PFSK-1 (cell line): Measurements from ENCODE around the gene ARHGEF4.

Experiments used
- FOXP2 ChIP-seq: optimal IDR thresholded peaks from 2 replicates; pipeline ENCODE3; 2011; ENCODE audit warnings: borderline replicate concordance, control low read depth, inconsistent platforms; ENCODE audit not compliant: insufficient read depth; ENCODE audit errors: extremely low read length, extremely low read depth
- POLR2AphosphoS5 ChIP-seq: IDR thresholded peaks from 2 replicates; pipeline ENCODE4 v1.6.1; 2012; ENCODE audit warnings: low read depth, mild to moderate bottlenecking, control low read depth, low read length, moderate library complexity
- REST ChIP-seq, 2 experiments: IDR thresholded peaks; 2 replicates each; pipeline versions ENCODE4 v1.6.1 to v1.8.0; 2011 to 2012; ENCODE audit warnings: low read depth in 2 of 2, low read length in 2 of 2, control low read depth in 1 of 2, inconsistent platforms in 1 of 2, mild to moderate bottlenecking in 1 of 2, moderate library complexity in 1 of 2; ENCODE audit not compliant: insufficient read depth in 1 of 2
- SIN3A ChIP-seq: IDR thresholded peaks from 2 replicates; pipeline ENCODE4 v1.6.1; 2012; ENCODE audit warnings: mild to moderate bottlenecking, low read length, moderate library complexity, borderline replicate concordance; ENCODE audit not compliant: insufficient read depth
- TAF1 ChIP-seq: IDR thresholded peaks from 2 replicates; pipeline ENCODE4 v1.6.1; 2012; ENCODE audit warnings: low read length, control low read depth, borderline replicate concordance; ENCODE audit not compliant: insufficient read depth

The ARHGEF4 gene

GRCh38 chr2:130972410-130972809, 135.7 kb downstream of the ARHGEF4 start:
- TF ChIP-seq SIN3A (no peak), POLR2AphosphoS5 (no peak), TAF1 (no peak), REST (IDR thresholded peaks at IDR 0.05; ENCODE audit: insufficient read depth in 1 of 2, low read depth in 2 of 2, low read length in 2 of 2) (no peak), FOXP2 (no peak)

GRCh38 chr2:130975729-130976128, 139.0 kb downstream of the ARHGEF4 start:
- TF ChIP-seq POLR2AphosphoS5 (no peak), SIN3A (no peak), TAF1 (no peak), REST (IDR thresholded peaks at IDR 0.05; ENCODE audit: insufficient read depth in 1 of 2, low read depth in 2 of 2, low read length in 2 of 2) (no peak), FOXP2 (no peak)

GRCh38 chr2:130976591-130977237, 140.0 kb downstream of the ARHGEF4 start:
- no peak for TF ChIP-seq REST (IDR thresholded peaks at IDR 0.05; ENCODE audit: insufficient read depth in 1 of 2, low read depth in 2 of 2, low read length in 2 of 2)
- TF ChIP-seq POLR2AphosphoS5 = no peak
- no peak for TF ChIP-seq FOXP2
- no peak for TF ChIP-seq SIN3A
- TF ChIP-seq TAF1 = no peak

GRCh38 chr2:130977461-130978050, 140.8 kb downstream of the ARHGEF4 start:
- TF ChIP-seq FOXP2 (no peak), REST (IDR thresholded peaks at IDR 0.05; ENCODE audit: insufficient read depth in 1 of 2, low read depth in 2 of 2, low read length in 2 of 2) (no peak)

- no peak for TF ChIP-seq TAF1
- no peak for TF ChIP-seq FOXP2
- TF ChIP-seq REST (IDR thresholded peaks at IDR 0.05; ENCODE audit: insufficient read depth in 1 of 2, low read depth in 2 of 2, low read length in 2 of 2) = no peak
- TF ChIP-seq POLR2AphosphoS5 = no peak
- TF ChIP-seq SIN3A = no peak
Observed at GRCh38 chr2:130981667-130982066, 145.0 kb downstream of the ARHGEF4 start.
